ENCODE results near the gene PSMB7. TPM values are rescaled to one million over a fixed set of nuclear protein-coding genes. Genes with fewer than 3 reads are reported as not detected.
"Not testable (repeated sequence)": the region's sequence is repeated elsewhere in the genome, so short reads cannot be mapped to it uniquely, and the experiment has no call there.

The PSMB7 gene
- total RNA-seq, 1 experiment from 2014 or later: 216 TPM

GRCh38 chr9:124427281-124427680 lies 12.0 kb upstream of the PSMB7 start:
- peaks cover 7% of the 10 kb centered on the region for H3K4me1 Mint-ChIP-seq (ENCODE audit: low read depth, unreplicated experiment)
- Histone ChIP-seq H3K4me3 (ENCODE audit: low read depth, low read length) (no peak overlapping the region), H3K4me1 (no peaks in the 10 kb centered on the region), H3K9me3 (no peaks in the 10 kb centered on the region), H3K36me3 (ENCODE audit: control insufficient read depth, insufficient read depth, low read length) (no peaks in the 10 kb centered on the region), H3K27me3 (replicated peaks; ENCODE audit: control insufficient read depth, insufficient read depth, low read length) (no peaks in the 10 kb centered on the region; the same call in 1 of the 2 replicates)
- no peak for TF ChIP-seq CTCF (IDR thresholded peaks at IDR 0.05; ENCODE audit: insufficient read depth in 1 of 2, low read depth in 1 of 2, low read length in 1 of 2, severe bottlenecking in 1 of 2, unreplicated experiment in 1 of 2)
- ChIA-PET POLR2A (no interaction called here), CTCF (no interaction called here)
- no peak overlapping the region for H3K4me3 Mint-ChIP-seq (ENCODE audit: unreplicated experiment)
- no peak for DNase-seq
- no peaks in the 10 kb centered on the region for H3K9me3 Mint-ChIP-seq (ENCODE audit: unreplicated experiment)
- peaks cover 12% of the 10 kb centered on the region for H3K27me3 Mint-ChIP-seq (ENCODE audit: insufficient read depth, unreplicated experiment)
- no peak overlapping the region for H3K27ac Mint-ChIP-seq (ENCODE audit: unreplicated experiment)
- BruUV-seq (replicated peaks): no TSS peak
- H3K36me3 Mint-ChIP-seq (ENCODE audit: insufficient read depth, unreplicated experiment): no peaks in the 10 kb centered on the region
- intact Hi-C loops (cut with micrococcal nuclease; ENCODE audit: unreplicated experiment): no loop called here

- Mint-ChIP-seq H3K4me3 (ENCODE audit: unreplicated experiment) (no peak overlapping the region), H3K4me1 (ENCODE audit: low read depth, unreplicated experiment) (peaks cover 7% of the 10 kb centered on the region), H3K36me3 (ENCODE audit: insufficient read depth, unreplicated experiment) (no peaks in the 10 kb centered on the region), H3K27me3 (ENCODE audit: insufficient read depth, unreplicated experiment) (peaks cover 12% of the 10 kb centered on the region), H3K27ac (ENCODE audit: unreplicated experiment) (no peak overlapping the region), H3K9me3 (ENCODE audit: unreplicated experiment) (no peaks in the 10 kb centered on the region)
- CTCF ChIA-PET: no interaction called here
- no peak overlapping the region for H3K4me3 ChIP-seq (ENCODE audit: low read depth, low read length)
- no peaks in the 10 kb centered on the region for H3K36me3 ChIP-seq (ENCODE audit: control insufficient read depth, insufficient read depth, low read length)
- POLR2A ChIA-PET: no interaction called here
- TF ChIP-seq CTCF (IDR thresholded peaks at IDR 0.05; ENCODE audit: insufficient read depth in 1 of 2, low read depth in 1 of 2, low read length in 1 of 2, severe bottlenecking in 1 of 2, unreplicated experiment in 1 of 2): no peak
- no peaks in the 10 kb centered on the region for H3K4me1 ChIP-seq
- intact Hi-C loops (cut with micrococcal nuclease; ENCODE audit: unreplicated experiment): no loop called here
- H3K9me3 ChIP-seq: no peaks in the 10 kb centered on the region
- DNase-seq: no peak
- BruUV-seq (replicated peaks): no TSS peak
- no peaks in the 10 kb centered on the region; the same call in 1 of the 2 replicates for H3K27me3 ChIP-seq (replicated peaks; ENCODE audit: control insufficient read depth, insufficient read depth, low read length)
These were observed 11.1 kb upstream of the PSMB7 start for GRCh38 chr9:124426361-124426760.

- H3K4me3 ChIP-seq (ENCODE audit: low read depth, low read length); H3K4me1 ChIP-seq; H3K9me3 Mint-ChIP-seq (ENCODE audit: unreplicated experiment); H3K4me3 Mint-ChIP-seq (ENCODE audit: unreplicated experiment); H3K36me3 ChIP-seq (ENCODE audit: control insufficient read depth, insufficient read depth, low read length); H3K27ac Mint-ChIP-seq (ENCODE audit: unreplicated experiment); BruUV-seq (replicated peaks); DNase-seq; H3K36me3 Mint-ChIP-seq (ENCODE audit: insufficient read depth, unreplicated experiment); CTCF ChIA-PET; H3K9me3 ChIP-seq; POLR2A ChIA-PET; intact Hi-C loops (cut with micrococcal nuclease; ENCODE audit: unreplicated experiment); H3K4me1 Mint-ChIP-seq (ENCODE audit: low read depth, unreplicated experiment); H3K27me3 ChIP-seq (replicated peaks; ENCODE audit: control insufficient read depth, insufficient read depth, low read length): not testable (repeated sequence)
- H3K27me3 Mint-ChIP-seq (ENCODE audit: insufficient read depth, unreplicated experiment): peaks cover 12% of the 10 kb centered on the region
These were observed 10.5 kb upstream of the PSMB7 start for GRCh38 chr9:124425733-124426132.

- Histone ChIP-seq H3K4me1 (no peaks in the 10 kb centered on the region), H3K27me3 (replicated peaks; ENCODE audit: control insufficient read depth, insufficient read depth, low read length) (no peaks in the 10 kb centered on the region; the same call in 1 of the 2 replicates), H3K9me3 (no peaks in the 10 kb centered on the region), H3K4me3 (ENCODE audit: low read depth, low read length) (no peak overlapping the region), H3K36me3 (ENCODE audit: control insufficient read depth, insufficient read depth, low read length) (no peaks in the 10 kb centered on the region)
- BruUV-seq (replicated peaks): no TSS peak
- Mint-ChIP-seq H3K4me1 (ENCODE audit: low read depth, unreplicated experiment) (peaks cover 7% of the 10 kb centered on the region), H3K27ac (ENCODE audit: unreplicated experiment) (no peak overlapping the region), H3K9me3 (ENCODE audit: unreplicated experiment) (no peaks in the 10 kb centered on the region), H3K36me3 (ENCODE audit: insufficient read depth, unreplicated experiment) (no peaks in the 10 kb centered on the region), H3K27me3 (ENCODE audit: insufficient read depth, unreplicated experiment) (peaks cover 12% of the 10 kb centered on the region), H3K4me3 (ENCODE audit: unreplicated experiment) (no peak overlapping the region)
- no peak for TF ChIP-seq CTCF (IDR thresholded peaks at IDR 0.05; ENCODE audit: insufficient read depth in 1 of 2, low read depth in 1 of 2, low read length in 1 of 2, severe bottlenecking in 1 of 2, unreplicated experiment in 1 of 2)
- POLR2A ChIA-PET: no interaction called here
- CTCF ChIA-PET: no interaction called here
- intact Hi-C loops (cut with micrococcal nuclease; ENCODE audit: unreplicated experiment): no loop called here
- no peak for DNase-seq
These were observed 8.3 kb upstream of the PSMB7 start for GRCh38 chr9:124423591-124423990.
